SK-N-MC (cell line): ENCODE results near the gene ERAL1.

ENCODE experiments used
- EZH2 ChIP-seq: fragments of 200-600 bp; sonication (generic); IDR thresholded peaks from one replicate; pipeline ENCODE4 v1.6.1; 2017; ENCODE audit warnings: antibody characterized with exemption
- FOXP2 ChIP-seq: optimal IDR thresholded peaks from 2 replicates; pipeline ENCODE3; 2011; ENCODE audit warnings: mild to moderate bottlenecking, moderate library complexity; ENCODE audit not compliant: insufficient read depth; ENCODE audit errors: extremely low read length, control extremely low read depth
- POLR2AphosphoS5 ChIP-seq: IDR thresholded peaks from 2 replicates; pipeline ENCODE4 v1.6.1; 2012; ENCODE audit warnings: mild to moderate bottlenecking, low read depth, low read length, borderline replicate concordance

DNA sequence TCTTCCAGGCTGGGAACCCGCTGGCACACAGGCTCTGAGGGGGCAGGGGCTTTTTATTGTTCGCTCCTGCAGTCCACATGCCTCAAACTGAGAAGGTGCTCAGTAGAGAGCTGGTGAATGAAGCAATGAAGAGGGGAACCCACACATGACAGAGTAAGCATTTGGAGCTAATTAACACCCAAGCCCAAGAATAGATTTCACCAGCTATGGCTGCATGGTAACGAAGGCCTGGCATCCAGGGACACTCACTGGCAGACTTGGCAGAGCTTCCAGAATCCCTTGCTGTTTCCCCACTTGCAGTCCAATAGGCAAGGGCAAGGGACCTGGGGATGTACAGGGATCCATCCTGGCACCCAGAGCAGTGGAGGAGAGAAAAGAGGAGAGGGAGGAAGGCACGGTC lies 30.5 kb downstream of the ERAL1 start:
- TF ChIP-seq EZH2, result no peak
- TF ChIP-seq FOXP2, result no peak
- TF ChIP-seq POLR2AphosphoS5, result no peak
